ENCODE data around the gene PERP. TPM values are rescaled to one million over a fixed set of nuclear protein-coding genes. Genes with fewer than 3 reads are reported as not detected.
"Not testable (repeated sequence)": the region's sequence is repeated elsewhere in the genome, so short reads cannot be mapped to it uniquely, and the experiment has no call there.

The PERP gene
- total and polyA plus RNA-seq, 2 donors from 2014 or later: 24.8 to 48.1 TPM

- Histone ChIP-seq H3K27me3 (ENCODE audit: control insufficient read depth, insufficient read depth, low read length) (no peaks in the 10 kb centered on the region), H3K27ac (ENCODE audit: low read depth in 2 of 2, low read length in 2 of 2) (no peak overlapping the region), H3K4me1 (ENCODE audit: control insufficient read depth in 2 of 3, insufficient read depth in 2 of 3, low read depth in 1 of 3, low read length in 3 of 3) (peaks cover 0 to 2% (median 0%) of the 10 kb centered on the region in 3 donors), H3K9ac (ENCODE audit: low read length in 3 of 3) (no peak overlapping the region), H3K36me3 (ENCODE audit: control insufficient read depth in 2 of 3, insufficient read depth in 3 of 3, low read length in 3 of 3) (no peaks in the 10 kb centered on the region), H3K9me3 (ENCODE audit: control insufficient read depth in 2 of 3, insufficient read depth in 1 of 3, low read length in 3 of 3) (no peaks in the 10 kb centered on the region), H3K4me3 (ENCODE audit: low read length in 3 of 3) (no peak overlapping the region)
- intact Hi-C loops (cut with DNase I): no loop called here
- no peak for FAIRE-seq
- DNase-seq: no peak
- TF ChIP-seq CTCF (IDR thresholded peaks at IDR 0.05; ENCODE audit: borderline replicate concordance, extremely low read depth, insufficient read depth): no peak
Observed at GRCh38 chr6:138085839-138086222, 21.4 kb downstream of the PERP start.

- intact Hi-C loops (cut with DNase I): no loop called here
- Histone ChIP-seq H3K36me3 (ENCODE audit: control insufficient read depth in 2 of 3, insufficient read depth in 3 of 3, low read length in 3 of 3) (no peaks in the 10 kb centered on the region), H3K4me3 (ENCODE audit: low read length in 3 of 3) (no peak overlapping the region), H3K27me3 (ENCODE audit: control insufficient read depth, insufficient read depth, low read length) (no peaks in the 10 kb centered on the region), H3K27ac (ENCODE audit: low read depth in 2 of 2, low read length in 2 of 2) (no peak overlapping the region), H3K9me3 (ENCODE audit: control insufficient read depth in 2 of 3, insufficient read depth in 1 of 3, low read length in 3 of 3) (no peaks in the 10 kb centered on the region), H3K4me1 (ENCODE audit: control insufficient read depth in 2 of 3, insufficient read depth in 2 of 3, low read depth in 1 of 3, low read length in 3 of 3) (peaks cover 0 to 2% (median 0%) of the 10 kb centered on the region in 3 donors), H3K9ac (ENCODE audit: low read length in 3 of 3) (no peak overlapping the region)
- DNase-seq (no peak), FAIRE-seq (no peak)
- no peak for TF ChIP-seq CTCF (IDR thresholded peaks at IDR 0.05; ENCODE audit: borderline replicate concordance, extremely low read depth, insufficient read depth)
Observed at GRCh38 chr6:138084904-138085838, 22.0 kb downstream of the PERP start.

GRCh38 chr6:138082232-138082631 lies 25.0 kb downstream of the PERP start:
- no peak for FAIRE-seq
- DNase-seq: no peak
- no peak overlapping the region for H3K9ac ChIP-seq (ENCODE audit: low read length in 3 of 3)
- peaks cover 0 to 2% (median 0%) of the 10 kb centered on the region in 3 donors for H3K4me1 ChIP-seq (ENCODE audit: control insufficient read depth in 2 of 3, insufficient read depth in 2 of 3, low read depth in 1 of 3, low read length in 3 of 3)
- no peak overlapping the region for H3K4me3 ChIP-seq (ENCODE audit: low read length in 3 of 3)
- no peak overlapping the region for H3K27ac ChIP-seq (ENCODE audit: low read depth in 2 of 2, low read length in 2 of 2)
- no peak for TF ChIP-seq CTCF (IDR thresholded peaks at IDR 0.05; ENCODE audit: borderline replicate concordance, extremely low read depth, insufficient read depth)
- intact Hi-C loops (cut with DNase I): no loop called here
- peaks cover 0 to 2% (median 0%) of the 10 kb centered on the region in 3 donors for H3K9me3 ChIP-seq (ENCODE audit: control insufficient read depth in 2 of 3, insufficient read depth in 1 of 3, low read length in 3 of 3)
- no peaks in the 10 kb centered on the region for H3K36me3 ChIP-seq (ENCODE audit: control insufficient read depth in 2 of 3, insufficient read depth in 3 of 3, low read length in 3 of 3)
- no peaks in the 10 kb centered on the region for H3K27me3 ChIP-seq (ENCODE audit: control insufficient read depth, insufficient read depth, low read length)

- intact Hi-C loops (cut with DNase I); DNase-seq; FAIRE-seq: not testable (repeated sequence)
Observed at GRCh38 chr6:138079556-138079955, 27.7 kb downstream of the PERP start.

More at GRCh38 chr6:138079556-138079955, 27.7 kb downstream of the PERP start:
- not testable (repeated sequence) for H3K36me3 ChIP-seq (ENCODE audit: control insufficient read depth in 2 of 3, insufficient read depth in 3 of 3, low read length in 3 of 3); H3K27me3 ChIP-seq (ENCODE audit: control insufficient read depth, insufficient read depth, low read length); H3K27ac ChIP-seq (ENCODE audit: low read depth in 2 of 2, low read length in 2 of 2); H3K4me3 ChIP-seq (ENCODE audit: low read length in 3 of 3); H3K4me1 ChIP-seq (ENCODE audit: control insufficient read depth in 2 of 3, insufficient read depth in 2 of 3, low read depth in 1 of 3, low read length in 3 of 3); H3K9ac ChIP-seq (ENCODE audit: low read length in 3 of 3); H3K9me3 ChIP-seq (ENCODE audit: control insufficient read depth in 2 of 3, insufficient read depth in 1 of 3, low read length in 3 of 3)
